ENCODE data around the gene SRR.

The SRR gene

GRCh38 chr17:2364763-2365116 is 61.0 kb downstream of the SRR start:
- Histone ChIP-seq H3K4me3 (no peak overlapping the region), H3K27ac (no peak overlapping the region)
- DNase-seq (ENCODE audit: low spot score), result no peak
- TF ChIP-seq, protein P1, sequence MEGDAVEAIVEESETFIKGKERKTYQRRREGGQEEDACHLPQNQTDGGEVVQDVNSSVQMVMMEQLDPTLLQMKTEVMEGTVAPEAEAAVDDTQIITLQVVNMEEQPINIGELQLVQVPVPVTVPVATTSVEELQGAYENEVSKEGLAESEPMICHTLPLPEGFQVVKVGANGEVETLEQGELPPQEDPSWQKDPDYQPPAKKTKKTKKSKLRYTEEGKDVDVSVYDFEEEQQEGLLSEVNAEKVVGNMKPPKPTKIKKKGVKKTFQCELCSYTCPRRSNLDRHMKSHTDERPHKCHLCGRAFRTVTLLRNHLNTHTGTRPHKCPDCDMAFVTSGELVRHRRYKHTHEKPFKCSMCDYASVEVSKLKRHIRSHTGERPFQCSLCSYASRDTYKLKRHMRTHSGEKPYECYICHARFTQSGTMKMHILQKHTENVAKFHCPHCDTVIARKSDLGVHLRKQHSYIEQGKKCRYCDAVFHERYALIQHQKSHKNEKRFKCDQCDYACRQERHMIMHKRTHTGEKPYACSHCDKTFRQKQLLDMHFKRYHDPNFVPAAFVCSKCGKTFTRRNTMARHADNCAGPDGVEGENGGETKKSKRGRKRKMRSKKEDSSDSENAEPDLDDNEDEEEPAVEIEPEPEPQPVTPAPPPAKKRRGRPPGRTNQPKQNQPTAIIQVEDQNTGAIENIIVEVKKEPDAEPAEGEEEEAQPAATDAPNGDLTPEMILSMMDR (IDR thresholded peaks at IDR 0.05), result no peak

DNA sequence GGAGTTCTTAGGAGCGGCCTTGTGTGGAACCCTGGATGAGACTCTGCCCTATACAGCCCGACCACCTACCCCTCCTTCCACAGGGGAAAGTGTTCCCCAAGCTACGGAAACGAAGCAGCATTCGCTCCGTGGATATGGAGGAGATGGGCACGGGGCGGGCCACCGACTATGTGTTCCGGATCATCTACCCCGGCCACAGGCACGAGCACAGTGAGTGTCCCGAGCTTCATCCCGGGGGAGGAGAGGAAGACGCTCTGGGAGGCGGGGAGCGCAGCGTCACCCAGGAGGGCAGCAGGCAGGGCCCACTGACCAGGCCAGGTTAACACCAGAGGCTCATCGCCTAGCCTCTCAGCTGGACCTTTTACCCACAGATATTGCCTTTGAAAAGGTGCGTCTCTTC is 61.4 kb downstream of the SRR start:
- no peak overlapping the region for H3K27ac ChIP-seq
- TF ChIP-seq, protein P1 (IDR thresholded peaks at IDR 0.05), result no peak
- no peak for DNase-seq (ENCODE audit: low spot score)
- H3K4me3 ChIP-seq, result no peak overlapping the region

GRCh38 chr17:2366747-2367494 is 63.2 kb downstream of the SRR start:
- H3K4me3 ChIP-seq, result no peak overlapping the region
- no peak overlapping the region for H3K27ac ChIP-seq
- DNase-seq (ENCODE audit: low spot score), result no peak
- TF ChIP-seq, protein P1 (IDR thresholded peaks at IDR 0.05), result no peak

- TF ChIP-seq, protein P1 (IDR thresholded peaks at IDR 0.05), result no peak
- no peak overlapping the region for H3K4me3 ChIP-seq
- no peak overlapping the region for H3K27ac ChIP-seq
- DNase-seq (ENCODE audit: low spot score), result no peak
Measured at GRCh38 chr17:2368359-2368758, 64.6 kb downstream of the SRR start.

DNA sequence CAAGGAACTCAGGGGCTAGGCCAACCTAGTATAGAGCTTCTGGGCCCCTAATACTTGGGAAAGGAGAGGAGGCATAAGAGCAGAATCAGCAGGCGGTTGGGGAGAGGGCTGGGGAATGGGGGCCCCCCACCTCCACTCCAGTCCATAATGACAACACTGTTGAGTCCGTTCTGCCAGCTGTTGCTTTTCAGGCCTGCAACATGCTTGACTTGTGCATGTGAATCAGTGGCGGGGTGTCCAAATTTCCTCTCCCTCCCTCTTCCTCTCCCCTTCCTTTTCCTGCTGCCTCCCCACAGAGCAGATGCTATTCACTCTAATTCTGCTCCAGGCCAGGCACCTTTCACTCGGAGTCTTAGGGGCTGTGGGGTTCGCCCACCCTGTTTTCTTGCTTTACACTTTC is 65.3 kb downstream of the SRR start:
- TF ChIP-seq, protein P1 (IDR thresholded peaks at IDR 0.05), result no peak
- H3K27ac ChIP-seq, result no peak overlapping the region
- no peak for DNase-seq (ENCODE audit: low spot score)
- no peak overlapping the region for H3K4me3 ChIP-seq

GRCh38 chr17:2369551-2370210 is 65.9 kb downstream of the SRR start:
- Histone ChIP-seq H3K27ac (peak overlapping the region in 1 of 2 donors; percentile 21), H3K4me3 (no peak overlapping the region)
- DNase-seq (ENCODE audit: low spot score), result no peak
- TF ChIP-seq, protein P1 (IDR thresholded peaks at IDR 0.05), result no peak

DNA sequence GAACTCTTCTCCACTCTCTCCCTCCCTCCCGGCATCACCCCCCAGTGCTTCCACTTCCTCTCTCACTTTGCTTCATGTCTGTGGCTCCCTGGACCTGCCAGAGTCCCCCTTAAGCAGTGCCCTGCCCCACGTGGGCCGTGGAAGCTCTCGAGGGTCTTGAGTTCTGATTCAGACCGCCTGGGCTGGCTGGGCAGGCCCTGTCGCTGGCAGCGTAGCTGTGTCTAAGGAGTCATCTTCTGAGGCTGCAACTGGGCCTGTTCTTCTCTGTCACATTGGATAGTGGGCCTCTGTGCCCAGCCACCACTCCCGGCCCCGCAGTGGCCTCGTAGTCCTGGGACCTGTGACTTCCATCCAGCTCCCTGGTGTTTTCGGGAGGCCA is 66.5 kb downstream of the SRR start:
- TF ChIP-seq, protein P1 (IDR thresholded peaks at IDR 0.05), result no peak
- no peak for DNase-seq (ENCODE audit: low spot score)
- Histone ChIP-seq H3K27ac (peak overlapping the region in 1 of 2 donors; percentile 21), H3K4me3 (no peak overlapping the region)

Data from coronary artery (tissue), 2 donors.